Mesendoderm (in vitro differentiated cells): ENCODE measurements around the gene C1GALT1C1L.

ENCODE experiments used
- DNase-seq: peaks from one replicate; pipeline ENCODE4 v3.0.0; 2013
- H2AK5ac ChIP-seq: 2 replicates; pipeline ENCODE4 v1.6.1; 2013; ENCODE audit warnings: low read length, inconsistent platforms
- H2BK120ac ChIP-seq: 2 replicates; pipeline ENCODE4 v1.6.1; 2013; ENCODE audit warnings: low read depth, mild to moderate bottlenecking, low read length, moderate library complexity, mixed read lengths
- H2BK15ac ChIP-seq: replicated peaks from 2 replicates; pipeline ENCODE4 v1.6.1; 2013; ENCODE audit warnings: low read depth, mild to moderate bottlenecking, moderate library complexity
- H2BK5ac ChIP-seq: 2 replicates; pipeline ENCODE4 v1.6.1; 2013; ENCODE audit warnings: low read length, inconsistent platforms
- H3K18ac ChIP-seq: 2 replicates; pipeline ENCODE4 v1.6.1; 2013; ENCODE audit warnings: mild to moderate bottlenecking, low read length, mixed read lengths
- H3K23ac ChIP-seq: one replicate; pipeline ENCODE4 v1.6.1; 2013; ENCODE audit warnings: low read length
- H3K27ac ChIP-seq: 2 replicates; pipeline ENCODE4 v1.5.1; 2013; ENCODE audit warnings: low read depth, mild to moderate bottlenecking, inconsistent platforms, low read length, moderate library complexity
- H3K27me3 ChIP-seq: 2 replicates; pipeline ENCODE4 v1.6.1; 2013; ENCODE audit warnings: low read length, control low read depth, mild to moderate bottlenecking, inconsistent platforms; ENCODE audit not compliant: insufficient read depth, poor library complexity
- H3K36me3 ChIP-seq: 2 replicates; pipeline ENCODE4 v1.6.1; 2013; ENCODE audit warnings: low read length, inconsistent platforms; ENCODE audit not compliant: control insufficient read depth, insufficient read depth
- H3K4ac ChIP-seq: one replicate; pipeline ENCODE4 v1.6.1; 2013; ENCODE audit warnings: low read depth, mild to moderate bottlenecking, low read length, moderate library complexity
- H3K4me1 ChIP-seq: 2 replicates; pipeline ENCODE4 v1.6.1; 2013; ENCODE audit warnings: low read depth, low read length, inconsistent platforms; ENCODE audit not compliant: control insufficient read depth
- H3K4me2 ChIP-seq: 2 replicates; pipeline ENCODE4 v1.6.1; 2013; ENCODE audit warnings: low read length
- H3K4me3 ChIP-seq: 2 replicates; pipeline ENCODE4 v1.5.1; 2013; ENCODE audit warnings: mild to moderate bottlenecking, low read length
- H3K56ac ChIP-seq: one replicate; pipeline ENCODE4 v1.6.1; 2013; ENCODE audit warnings: low read length
- H3K79me1 ChIP-seq: 2 replicates; pipeline ENCODE4 v1.6.1; 2013; ENCODE audit warnings: low read length, inconsistent platforms
- H3K79me2 ChIP-seq: 2 replicates; pipeline ENCODE4 v1.6.1; 2013; ENCODE audit warnings: mild to moderate bottlenecking, low read length; ENCODE audit not compliant: control insufficient read depth, insufficient read depth
- H3K9ac ChIP-seq: 2 replicates; pipeline ENCODE4 v1.6.1; 2013; ENCODE audit warnings: low read length, inconsistent platforms
- H4K5ac ChIP-seq: one replicate; pipeline ENCODE4 v1.6.1; 2013; ENCODE audit warnings: low read length
- H4K8ac ChIP-seq: one replicate; pipeline ENCODE4 v1.6.1; 2013; ENCODE audit warnings: low read depth, mild to moderate bottlenecking, control low read depth, low read length, moderate library complexity
- WGBS: extraction: QIAGEN DNeasy Blood & Tissue Kit; methylation state at CpG from one replicate; pipeline ENCODE4 v1.1.7; 2013; ENCODE audit warnings: low lambda C conversion rate, missing lambda C conversion rate; ENCODE audit not compliant: insufficient coverage; ENCODE audit errors: extremely low coverage; 5-methylcytosine and 5-hydroxymethylcytosine counted together

The C1GALT1C1L gene

DNA sequence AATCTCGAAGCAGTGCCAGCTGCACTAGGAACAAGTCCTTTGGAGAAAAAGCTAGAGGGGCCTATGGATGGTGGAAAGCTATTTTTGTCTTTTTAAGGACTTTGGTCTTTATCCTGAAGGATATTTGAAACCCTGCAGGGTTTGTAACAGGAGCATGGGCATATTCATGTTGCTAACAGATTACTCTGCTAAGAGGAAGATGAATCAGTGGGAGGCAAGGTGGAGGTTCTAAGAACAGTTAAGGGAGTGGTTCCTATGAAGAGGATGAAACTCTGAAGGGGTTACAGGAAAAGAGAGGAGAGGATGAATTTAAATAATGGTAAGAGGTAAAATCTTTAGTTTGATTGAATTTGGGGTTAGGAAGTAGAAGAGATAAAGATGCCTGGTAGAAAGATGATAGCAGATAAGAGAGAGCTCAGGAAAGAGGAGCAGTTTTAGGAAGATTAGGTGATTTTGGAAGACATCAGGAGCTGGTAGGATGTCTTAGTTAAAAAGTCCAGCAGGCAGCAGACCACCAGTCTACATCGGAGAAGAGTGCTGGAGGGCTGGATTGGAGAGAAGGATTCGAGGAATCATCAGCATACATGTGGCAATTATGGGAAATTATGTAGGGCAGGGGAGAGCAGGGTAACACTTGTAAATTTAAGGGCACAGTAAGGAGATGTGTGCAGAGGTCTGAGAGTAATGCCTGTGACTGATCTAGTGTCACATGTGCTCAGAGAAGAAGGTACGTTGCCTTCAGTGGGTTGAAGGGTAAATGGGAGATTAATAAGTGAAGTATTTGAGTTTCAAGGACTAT is 39.3 kb upstream of the C1GALT1C1L start:
- Histone ChIP-seq H3K4ac (no peak overlapping the region), H3K23ac (no peak overlapping the region), H3K27ac (no peak overlapping the region), H3K36me3 (no peaks in the 10 kb centered on the region), H3K9ac (no peak overlapping the region), H2AK5ac (no peak overlapping the region), H3K4me3 (no peak overlapping the region), H3K79me2 (no peaks in the 10 kb centered on the region), H4K8ac (no peak overlapping the region), H3K18ac (no peak overlapping the region), H3K79me1 (no peaks in the 10 kb centered on the region), H3K4me1 (peaks cover 4% of the 10 kb centered on the region), H2BK120ac (no peak overlapping the region), H2BK15ac (no peak overlapping the region), H3K56ac (no peak overlapping the region), H4K5ac (no peak overlapping the region), H3K27me3 (no peaks in the 10 kb centered on the region), H2BK5ac (no peak overlapping the region), H3K4me2 (no peak overlapping the region)
- no CpG with 5 or more reads among the region's 4 CpGs for WGBS
- no peak for DNase-seq

DNA sequence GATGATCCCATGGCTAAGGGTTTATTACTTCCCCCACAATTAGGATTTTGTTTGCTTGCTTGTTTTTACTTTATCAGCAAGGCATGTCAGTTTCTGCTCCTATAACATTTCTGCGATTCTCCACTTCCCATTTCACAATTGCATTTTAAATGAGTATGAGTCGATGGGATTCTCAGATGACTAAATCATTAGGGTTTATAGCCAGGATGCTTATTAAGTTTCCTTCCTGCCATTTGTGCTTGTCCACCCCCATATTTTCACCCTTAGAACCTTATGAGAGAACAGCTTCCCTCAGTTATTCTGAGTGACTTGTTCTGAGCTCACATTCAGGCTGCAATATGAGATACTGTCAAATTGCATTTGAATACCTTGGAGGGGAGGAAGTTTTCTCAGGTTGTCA is 37.9 kb upstream of the C1GALT1C1L start:
- Histone ChIP-seq H3K4me3 (no peak overlapping the region), H3K36me3 (no peaks in the 10 kb centered on the region), H3K4me2 (no peak overlapping the region), H3K27me3 (no peaks in the 10 kb centered on the region), H3K56ac (no peak overlapping the region), H3K4me1 (peaks cover 4% of the 10 kb centered on the region), H4K8ac (no peak overlapping the region), H2BK5ac (no peak overlapping the region), H2BK120ac (no peak overlapping the region), H3K9ac (no peak overlapping the region), H3K79me2 (no peaks in the 10 kb centered on the region), H3K27ac (no peak overlapping the region), H3K23ac (no peak overlapping the region), H2AK5ac (no peak overlapping the region), H3K18ac (no peak overlapping the region), H3K79me1 (no peaks in the 10 kb centered on the region), H3K4ac (no peak overlapping the region), H4K5ac (no peak overlapping the region), H2BK15ac (no peak overlapping the region)
- no peak for DNase-seq
- no CpG with 5 or more reads among the region's 2 CpGs for WGBS

- no peak overlapping the region for H2AK5ac ChIP-seq
- H4K8ac ChIP-seq = no peak overlapping the region
Measured at GRCh38 chr2:43710866-43711265, 34.6 kb upstream of the C1GALT1C1L start.

GRCh38 chr2:43708891-43709290 is 32.7 kb upstream of the C1GALT1C1L start:
- no peak for DNase-seq
- H4K5ac ChIP-seq = no peak overlapping the region
- H3K9ac ChIP-seq = no peak overlapping the region
- no peaks in the 10 kb centered on the region for H3K79me1 ChIP-seq
- H3K18ac ChIP-seq = no peak overlapping the region
- no peak overlapping the region for H3K4me2 ChIP-seq
- H4K8ac ChIP-seq = no peak overlapping the region
- H3K27ac ChIP-seq = no peak overlapping the region
- H3K36me3 ChIP-seq = no peaks in the 10 kb centered on the region
- no peaks in the 10 kb centered on the region for H3K4me1 ChIP-seq
- H2BK5ac ChIP-seq = no peak overlapping the region
- H3K79me2 ChIP-seq = no peaks in the 10 kb centered on the region
- no peak overlapping the region for H2AK5ac ChIP-seq
- H2BK120ac ChIP-seq = no peak overlapping the region
- H3K4ac ChIP-seq = no peak overlapping the region
- no peak overlapping the region for H3K23ac ChIP-seq
- H3K4me3 ChIP-seq = no peak overlapping the region
- H3K56ac ChIP-seq = no peak overlapping the region
- no peak overlapping the region for H2BK15ac ChIP-seq
- H3K27me3 ChIP-seq = no peaks in the 10 kb centered on the region

More at GRCh38 chr2:43710866-43711265, 34.6 kb upstream of the C1GALT1C1L start:
- H3K56ac ChIP-seq = no peak overlapping the region
- no peaks in the 10 kb centered on the region for H3K79me2 ChIP-seq
- no peak overlapping the region for H2BK120ac ChIP-seq
- no peak overlapping the region for H3K4me2 ChIP-seq
- no peak overlapping the region for H3K27ac ChIP-seq
- H3K4ac ChIP-seq = no peak overlapping the region
- no peak overlapping the region for H3K23ac ChIP-seq
- no peaks in the 10 kb centered on the region for H3K27me3 ChIP-seq
- no peak overlapping the region for H3K18ac ChIP-seq
- H2BK15ac ChIP-seq = no peak overlapping the region
- DNase-seq = no peak
- no peak overlapping the region for H3K9ac ChIP-seq
- H3K79me1 ChIP-seq = no peaks in the 10 kb centered on the region
- no peak overlapping the region for H4K5ac ChIP-seq
- H3K4me1 ChIP-seq = peaks cover 3% of the 10 kb centered on the region
- no peaks in the 10 kb centered on the region for H3K36me3 ChIP-seq
- no peak overlapping the region for H2BK5ac ChIP-seq
- H3K4me3 ChIP-seq = no peak overlapping the region

- Histone ChIP-seq H4K8ac (no peak overlapping the region), H3K79me1 (no peaks in the 10 kb centered on the region), H2BK5ac (no peak overlapping the region), H3K56ac (no peak overlapping the region), H3K9ac (no peak overlapping the region), H3K23ac (no peak overlapping the region), H3K27ac (no peak overlapping the region), H3K4me3 (no peak overlapping the region), H3K79me2 (no peaks in the 10 kb centered on the region), H3K4ac (no peak overlapping the region), H3K4me1 (no peaks in the 10 kb centered on the region), H3K4me2 (no peak overlapping the region), H3K27me3 (no peaks in the 10 kb centered on the region), H2BK15ac (no peak overlapping the region), H3K36me3 (no peaks in the 10 kb centered on the region), H3K18ac (no peak overlapping the region), H4K5ac (no peak overlapping the region), H2AK5ac (no peak overlapping the region), H2BK120ac (no peak overlapping the region)
- DNase-seq = no peak
- WGBS = no CpG with 5 or more reads among the region's 6 CpGs
Measured at GRCh38 chr2:43708178-43708577, 31.9 kb upstream of the C1GALT1C1L start.
